OCI-LY1 (cell line): Measurements from ENCODE around the gene MACROH2A2.

Source experiments
- H2AFZ ChIP-seq: fragments of 200-600 bp; sonication (generic), shearing (Covaris generic); 2 replicates; pipeline ENCODE4 v1.6.0; 2014; ENCODE audit warnings: antibody characterized with exemption, mild to moderate bottlenecking, low read length
- H3F3A ChIP-seq: fragments of 200-600 bp; sonication (generic), shearing (Covaris generic); 2 replicates; pipeline ENCODE4 v1.6.0; 2014; ENCODE audit warnings: mild to moderate bottlenecking, antibody characterized with exemption, low read length, moderate library complexity; ENCODE audit not compliant: insufficient read depth
- H3K27ac ChIP-seq: fragments of 200-600 bp; sonication (generic); 2 replicates; pipeline ENCODE4 v1.5.1; 2014; ENCODE audit warnings: low read length, mixed run types, mild to moderate bottlenecking, low read depth; ENCODE audit not compliant: poor library complexity, severe bottlenecking
- H3K27me3 ChIP-seq: fragments of 200-600 bp; sonication (generic); 2 replicates; pipeline ENCODE4 v1.6.0; 2014; ENCODE audit warnings: antibody characterized with exemption, mild to moderate bottlenecking, low read length, moderate library complexity; ENCODE audit not compliant: insufficient read depth
- H3K36me3 ChIP-seq: fragments of 200-600 bp; sonication (generic); 2 replicates; pipeline ENCODE4 v1.6.1; 2014; ENCODE audit warnings: mild to moderate bottlenecking, antibody characterized with exemption, low read length, moderate library complexity, mixed read lengths; ENCODE audit not compliant: insufficient read depth
- H3K4me1 ChIP-seq: fragments of 200-600 bp; sonication (generic); 2 replicates; pipeline ENCODE4 v1.5.1; 2014; ENCODE audit warnings: mild to moderate bottlenecking, low read length, moderate library complexity; ENCODE audit not compliant: insufficient read depth, severe bottlenecking
- H3K4me2 ChIP-seq: fragments of 200-600 bp; sonication (generic), shearing (Covaris generic); 2 replicates; pipeline ENCODE4 v1.6.1; 2014; ENCODE audit warnings: low read length
- H3K4me3 ChIP-seq: fragments of 200-600 bp; sonication (generic); 2 replicates; pipeline ENCODE4 v1.5.1; 2014; ENCODE audit warnings: low read length, low read depth, mild to moderate bottlenecking, mixed read lengths; ENCODE audit not compliant: poor library complexity, severe bottlenecking
- H3K79me2 ChIP-seq: fragments of 200-600 bp; shearing (Covaris generic); 2 replicates; pipeline ENCODE4 v1.6.1; 2016; ENCODE audit warnings: mixed run types, low read length, mixed read lengths; ENCODE audit not compliant: insufficient read depth
- H3K9ac ChIP-seq: fragments of 200-600 bp; sonication (generic), shearing (Covaris generic); 2 replicates; pipeline ENCODE4 v1.6.1; 2014; ENCODE audit warnings: mild to moderate bottlenecking, low read length, mixed read lengths
- H3K9me2 ChIP-seq: fragments of 200-600 bp; sonication (generic), shearing (Covaris generic); 2 replicates; pipeline ENCODE4 v1.6.1; 2014; ENCODE audit warnings: low read depth, mild to moderate bottlenecking, low read length, mixed read lengths
- H3K9me3 ChIP-seq: fragments of 200-600 bp; shearing (Covaris generic); 2 replicates; pipeline ENCODE4 v1.6.1; 2014; ENCODE audit warnings: low read length, mixed read lengths
- H4K20me1 ChIP-seq: fragments of 200-600 bp; sonication (generic), shearing (Covaris generic); 2 replicates; pipeline ENCODE4 v1.6.0; 2016; ENCODE audit warnings: mild to moderate bottlenecking, low read length; ENCODE audit not compliant: insufficient read depth
- EZH2 ChIP-seq: fragments of 200-600 bp; sonication (generic), shearing (Covaris generic); IDR thresholded peaks from 2 replicates; pipeline ENCODE4 v1.8.0; 2017; ENCODE audit warnings: borderline replicate concordance, mixed run types, mild to moderate bottlenecking, antibody characterized with exemption, low read length, moderate library complexity, mixed read lengths
- TF ChIP-seq, protein P1 (sequence below): fragments of 200-600 bp; sonication (generic), shearing (Covaris generic); IDR thresholded peaks from 2 replicates; pipeline ENCODE4 v1.5.1; 2017; ENCODE audit warnings: mild to moderate bottlenecking, antibody characterized with exemption, low read length, moderate library complexity, mixed read lengths

Gene MACROH2A2

DNA sequence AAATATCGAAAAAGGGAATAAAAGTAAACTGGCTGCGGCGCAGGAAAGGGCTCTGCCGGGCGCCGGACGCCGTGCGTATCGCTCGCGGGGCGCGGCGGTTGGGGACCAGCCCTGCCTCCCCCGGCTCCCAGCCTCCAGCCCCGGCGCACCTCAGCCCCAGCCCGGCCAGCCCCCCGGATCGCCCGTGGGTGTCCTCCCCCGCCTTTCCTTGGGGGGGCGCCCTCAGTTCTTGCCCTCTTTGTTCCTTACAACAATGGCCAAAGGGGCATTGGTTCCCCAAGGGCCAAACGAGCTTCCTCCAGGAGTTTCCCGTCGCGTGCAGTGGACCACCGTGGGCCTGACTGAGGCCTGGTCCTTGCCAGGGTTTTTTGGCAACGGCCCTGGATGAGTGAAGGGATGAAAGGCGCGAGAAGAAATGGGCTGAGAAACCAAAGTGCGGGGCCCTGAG lies 1.2 kb downstream of the MACROH2A2 start:
- Histone ChIP-seq H3K79me2 (no peaks in the 10 kb centered on the region), H4K20me1 (no peaks in the 10 kb centered on the region), H3K4me1 (no peaks in the 10 kb centered on the region), H3K27me3 (no peaks in the 10 kb centered on the region), H3K4me3 (no peak overlapping the region), H3K36me3 (no peaks in the 10 kb centered on the region), H3F3A (no peaks in the 10 kb centered on the region), H3K9me3 (no peaks in the 10 kb centered on the region), H3K27ac (no peak overlapping the region), H3K9ac (no peak overlapping the region), H2AFZ (no peak overlapping the region), H3K9me2 (no peaks in the 10 kb centered on the region), H3K4me2 (no peak overlapping the region)
- TF ChIP-seq, protein P1, sequence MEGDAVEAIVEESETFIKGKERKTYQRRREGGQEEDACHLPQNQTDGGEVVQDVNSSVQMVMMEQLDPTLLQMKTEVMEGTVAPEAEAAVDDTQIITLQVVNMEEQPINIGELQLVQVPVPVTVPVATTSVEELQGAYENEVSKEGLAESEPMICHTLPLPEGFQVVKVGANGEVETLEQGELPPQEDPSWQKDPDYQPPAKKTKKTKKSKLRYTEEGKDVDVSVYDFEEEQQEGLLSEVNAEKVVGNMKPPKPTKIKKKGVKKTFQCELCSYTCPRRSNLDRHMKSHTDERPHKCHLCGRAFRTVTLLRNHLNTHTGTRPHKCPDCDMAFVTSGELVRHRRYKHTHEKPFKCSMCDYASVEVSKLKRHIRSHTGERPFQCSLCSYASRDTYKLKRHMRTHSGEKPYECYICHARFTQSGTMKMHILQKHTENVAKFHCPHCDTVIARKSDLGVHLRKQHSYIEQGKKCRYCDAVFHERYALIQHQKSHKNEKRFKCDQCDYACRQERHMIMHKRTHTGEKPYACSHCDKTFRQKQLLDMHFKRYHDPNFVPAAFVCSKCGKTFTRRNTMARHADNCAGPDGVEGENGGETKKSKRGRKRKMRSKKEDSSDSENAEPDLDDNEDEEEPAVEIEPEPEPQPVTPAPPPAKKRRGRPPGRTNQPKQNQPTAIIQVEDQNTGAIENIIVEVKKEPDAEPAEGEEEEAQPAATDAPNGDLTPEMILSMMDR, result no peak
- no peak for TF ChIP-seq EZH2

DNA sequence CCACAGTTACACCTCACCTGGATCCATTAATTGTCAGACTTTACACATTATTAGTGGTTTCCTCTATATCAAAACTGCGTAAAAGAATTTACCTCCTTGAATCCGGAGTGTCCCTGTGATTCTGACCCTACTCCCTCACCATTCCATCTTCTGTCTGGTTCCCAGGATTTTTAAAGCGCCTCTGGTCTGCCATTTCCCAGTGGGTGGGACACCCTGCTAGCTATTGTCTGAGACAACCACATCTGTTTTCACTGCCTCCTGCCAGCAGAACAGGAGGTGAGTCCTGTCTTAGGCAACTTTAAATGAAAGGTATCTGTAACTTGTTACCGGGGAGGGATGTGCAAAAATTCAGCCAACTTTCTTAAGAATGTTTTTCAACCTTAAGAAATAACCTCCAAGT lies 2.3 kb downstream of the MACROH2A2 start:
- TF ChIP-seq EZH2, result no peak
- TF ChIP-seq, protein P1, result no peak
- H3K9ac ChIP-seq, result no peak overlapping the region

DNA sequence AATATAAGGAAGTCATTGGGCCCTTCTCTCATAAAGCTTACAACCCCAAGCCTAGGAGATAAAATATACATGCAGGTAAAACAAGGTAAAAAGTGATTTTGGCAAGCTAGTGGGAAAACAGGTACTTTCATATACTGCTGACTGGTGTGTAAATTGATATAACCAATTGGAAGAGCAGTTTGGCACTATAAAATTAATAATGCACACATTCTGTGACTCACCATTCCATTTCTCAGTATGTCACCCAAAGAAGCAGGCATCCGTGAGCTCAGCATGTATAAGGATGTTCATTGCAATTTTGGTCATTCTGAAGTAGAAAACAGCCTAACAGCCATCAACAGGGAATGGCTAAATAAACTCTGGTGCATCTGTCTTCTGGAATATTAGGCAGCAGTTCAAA lies 2.9 kb downstream of the MACROH2A2 start:
- no peaks in the 10 kb centered on the region for H3K27me3 ChIP-seq
- no peak overlapping the region for H3K27ac ChIP-seq
- no peak for TF ChIP-seq EZH2
- TF ChIP-seq, protein P1, result no peak
- no peaks in the 10 kb centered on the region for H3K9me3 ChIP-seq
- no peak overlapping the region for H2AFZ ChIP-seq
- H3K4me3 ChIP-seq, result no peak overlapping the region
- no peaks in the 10 kb centered on the region for H3K36me3 ChIP-seq
- no peaks in the 10 kb centered on the region for H3K9me2 ChIP-seq
- H3K79me2 ChIP-seq, result no peaks in the 10 kb centered on the region
- H3K4me2 ChIP-seq, result no peak overlapping the region
- no peaks in the 10 kb centered on the region for H3K4me1 ChIP-seq
- H4K20me1 ChIP-seq, result no peaks in the 10 kb centered on the region
- no peaks in the 10 kb centered on the region for H3F3A ChIP-seq
- no peak overlapping the region for H3K9ac ChIP-seq

More for the DNA sequence above, 2.3 kb downstream of the MACROH2A2 start:
- H3K4me1 ChIP-seq, result no peaks in the 10 kb centered on the region
- no peaks in the 10 kb centered on the region for H3K9me3 ChIP-seq
- no peaks in the 10 kb centered on the region for H3K79me2 ChIP-seq
- H3K36me3 ChIP-seq, result no peaks in the 10 kb centered on the region
- no peaks in the 10 kb centered on the region for H3K27me3 ChIP-seq
- no peaks in the 10 kb centered on the region for H4K20me1 ChIP-seq
- H3F3A ChIP-seq, result no peaks in the 10 kb centered on the region
- no peak overlapping the region for H3K4me3 ChIP-seq
- H3K27ac ChIP-seq, result no peak overlapping the region
- no peaks in the 10 kb centered on the region for H3K9me2 ChIP-seq
- H3K4me2 ChIP-seq, result no peak overlapping the region
- H2AFZ ChIP-seq, result no peak overlapping the region
